ENCODE data around the gene PSMD1. TPM values are rescaled to one million over a fixed set of nuclear protein-coding genes. Genes with fewer than 3 reads are reported as not detected.
"Not testable (repeated sequence)": the region's sequence is repeated elsewhere in the genome, so short reads cannot be mapped to it uniquely, and the experiment has no call there.

The PSMD1 gene
- total RNA-seq, 2 experiments from 2014 or later = 159 to 164 TPM

DNA sequence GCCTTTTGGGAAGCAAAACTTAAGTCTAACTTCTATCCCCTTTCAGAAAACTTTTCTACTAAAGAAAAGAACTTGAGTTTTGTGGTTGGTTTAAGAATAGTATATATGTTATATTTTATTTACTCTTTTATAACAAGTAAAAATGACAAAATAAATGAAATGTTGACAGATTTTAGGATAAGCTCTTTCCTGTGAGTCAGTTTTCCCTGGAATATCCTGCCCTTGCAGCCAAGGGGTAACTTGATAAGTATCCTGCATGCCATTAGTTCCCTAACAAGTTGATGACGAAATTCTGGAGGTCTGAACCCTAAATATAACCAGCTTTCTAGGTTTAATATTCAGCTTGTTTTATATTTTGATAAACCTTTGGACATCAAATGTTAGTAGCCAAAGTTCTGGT, 75.5 kb downstream of the PSMD1 start:
- ChIA-PET CTCF (no interaction called here), POLR2A (no interaction called here)

DNA sequence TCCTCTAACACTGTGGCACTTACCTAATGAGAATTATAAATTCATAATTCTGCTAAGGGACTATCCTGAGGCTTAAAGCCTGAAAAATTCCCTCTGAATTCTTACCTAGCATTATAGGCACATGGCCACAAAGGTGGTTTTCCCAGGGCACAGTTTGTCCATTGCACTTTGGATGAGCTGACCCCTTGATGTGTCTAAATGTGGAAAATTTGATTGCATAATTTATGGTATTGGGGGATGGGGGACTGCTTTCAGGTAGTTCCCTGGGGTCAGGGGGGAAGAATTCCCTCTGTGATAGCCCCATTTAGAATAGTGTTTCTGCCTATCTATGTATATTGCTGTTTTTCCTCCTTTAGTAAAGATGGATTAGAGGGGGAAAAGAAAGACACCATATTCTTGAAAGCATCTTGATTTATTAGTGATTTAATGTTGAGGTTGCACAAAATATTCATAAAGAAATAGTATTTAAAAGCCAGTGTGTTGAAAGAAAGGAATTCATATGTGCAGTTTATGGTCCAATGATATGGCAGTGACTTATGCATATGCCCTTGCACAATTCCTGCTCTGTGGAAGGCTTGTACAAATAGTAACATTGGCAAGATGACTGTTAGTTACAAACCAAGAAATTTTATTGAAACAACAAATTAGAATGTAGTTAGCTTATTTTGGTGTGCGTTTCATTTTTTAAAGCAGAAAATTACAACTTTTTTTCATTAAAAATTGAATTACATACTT, 76.9 kb downstream of the PSMD1 start:
- ChIA-PET POLR2A (no interaction called here), CTCF (no interaction called here)

DNA sequence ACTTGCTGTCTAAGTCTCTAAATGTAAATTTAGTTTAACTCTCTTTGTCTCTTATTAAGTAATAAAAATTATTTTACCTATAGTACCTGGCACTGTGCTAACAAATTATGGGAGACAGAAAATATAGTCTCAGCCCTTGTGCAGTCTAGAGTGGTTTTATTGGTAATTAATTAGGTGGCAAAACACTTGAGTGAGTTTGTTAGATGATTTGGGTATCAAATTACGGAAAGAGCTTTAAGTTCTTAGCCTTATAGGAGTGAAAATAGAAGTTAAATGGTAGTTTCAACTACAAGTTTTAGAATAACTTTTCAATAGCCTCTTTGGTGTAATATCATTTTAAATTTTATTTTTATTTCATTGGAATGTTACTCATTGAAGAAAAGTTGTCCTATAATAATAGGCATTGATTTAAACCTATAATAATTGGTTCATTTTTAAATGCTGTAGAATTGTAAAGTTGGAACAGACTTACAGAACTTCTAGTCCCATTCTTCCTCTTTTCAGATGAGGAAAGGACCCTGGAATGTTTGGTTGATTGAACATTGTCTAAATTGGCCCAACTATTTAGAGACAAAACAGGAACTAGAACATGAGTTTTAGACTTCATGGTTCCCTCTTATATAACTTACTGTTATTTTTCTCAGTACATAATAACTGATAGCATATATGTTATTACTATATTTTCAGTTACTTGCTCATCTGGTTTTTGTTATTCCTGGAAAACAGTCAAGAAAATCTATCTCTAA, 78.4 kb downstream of the PSMD1 start:
- POLR2A ChIA-PET = no interaction called here

DNA sequence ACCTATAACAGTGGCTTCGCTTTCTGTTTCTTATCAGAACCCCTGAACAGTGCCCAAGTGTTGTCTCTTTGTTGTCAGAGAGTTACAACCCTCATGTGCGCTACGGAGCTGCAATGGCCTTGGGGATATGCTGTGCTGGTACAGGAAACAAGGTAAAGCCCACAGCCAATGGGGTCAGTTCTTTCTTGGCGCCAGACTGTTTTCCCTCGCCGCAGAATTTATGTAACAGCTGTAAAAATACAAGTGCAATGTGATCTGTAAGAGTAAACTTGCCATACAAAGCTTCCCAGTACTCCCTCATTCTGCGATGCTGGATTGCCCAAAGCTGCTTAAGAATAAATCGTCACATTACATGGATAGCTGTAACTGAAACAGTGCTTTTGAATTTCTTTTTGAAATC, 82.0 kb downstream of the PSMD1 start:
- ChIA-PET CTCF (interaction anchor here (1.1 kb wide), 1 partner anchor 58 kb away, joined by 3 read pairs; no protein-coding TSS in a partner anchor), POLR2A (no interaction called here)

More for the DNA sequence above, 78.4 kb downstream of the PSMD1 start:
- CTCF ChIA-PET = no interaction called here

DNA sequence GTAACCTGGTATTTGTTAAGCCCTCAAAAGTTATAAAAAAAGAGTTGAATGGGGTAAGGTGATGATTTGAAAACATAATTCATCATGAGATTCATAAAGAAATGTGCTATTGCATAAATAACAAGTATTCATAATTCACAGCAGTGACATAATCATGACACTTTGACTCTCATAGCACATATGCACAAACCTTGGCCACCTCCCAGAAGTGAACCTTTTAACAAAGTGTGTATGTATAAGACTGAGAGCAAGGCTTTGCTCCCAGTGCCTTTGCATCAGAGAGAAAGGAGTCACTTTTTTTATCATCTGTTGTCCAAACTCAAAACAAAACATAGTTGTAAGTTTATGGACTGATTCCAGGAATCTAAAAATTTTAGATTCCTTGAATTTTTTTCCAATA, 83.1 kb downstream of the PSMD1 start:
- POLR2A ChIA-PET = no interaction called here
- CTCF ChIA-PET = interaction anchor here (0.7 to 1.1 kb wide), 2 partner anchors 57 to 285 kb away, joined by 3 read pairs; no protein-coding TSS in a partner anchor

DNA sequence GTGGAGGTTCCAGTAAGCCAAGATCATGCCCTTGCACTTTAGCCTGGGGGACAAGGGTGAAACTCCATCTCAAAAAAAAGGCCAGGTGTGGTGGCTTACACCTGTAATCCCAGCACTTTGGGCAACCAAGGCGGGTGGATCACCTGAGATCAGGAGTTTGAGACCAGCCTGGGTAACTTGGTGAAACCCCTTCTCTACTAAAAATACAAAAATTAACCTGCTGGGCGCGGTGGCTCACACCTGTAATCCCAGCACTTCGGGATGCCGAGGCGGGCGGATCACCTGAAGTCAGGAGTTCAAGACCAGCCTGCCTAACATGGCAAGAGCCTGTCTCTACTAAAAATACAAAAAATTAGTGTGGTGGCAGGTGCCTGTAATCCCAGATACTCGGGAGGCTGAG, 84.1 kb downstream of the PSMD1 start:
- CTCF ChIA-PET = interaction anchor here (0.6 to 0.7 kb wide), 2 partner anchors 19 to 311 kb away, joined by 3 read pairs; no protein-coding TSS in a partner anchor
- POLR2A ChIA-PET = not testable (repeated sequence)

DNA sequence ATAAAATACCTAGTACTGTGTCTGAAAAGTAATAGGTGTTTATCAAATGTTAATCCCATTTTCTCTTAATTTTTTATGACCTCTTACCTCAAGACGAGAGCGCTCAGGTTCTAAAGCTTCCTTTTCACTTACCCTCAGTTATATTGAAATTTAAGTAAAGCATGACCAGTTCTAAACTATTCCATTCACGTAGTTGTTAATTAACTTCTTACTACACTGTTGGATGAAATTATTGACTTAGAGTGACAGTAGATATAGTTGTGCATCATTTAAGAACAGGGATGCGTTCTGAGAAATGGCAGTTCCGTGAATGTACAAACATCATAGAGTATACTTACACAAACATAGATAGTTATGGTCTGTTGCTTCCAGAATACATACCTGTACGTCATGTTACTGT, 88.2 kb downstream of the PSMD1 start:
- CTCF ChIA-PET = interaction anchor here (1.4 kb wide), 1 partner anchor 17 kb away, joined by 3 read pairs; no protein-coding TSS in a partner anchor
- POLR2A ChIA-PET = no interaction called here

DNA sequence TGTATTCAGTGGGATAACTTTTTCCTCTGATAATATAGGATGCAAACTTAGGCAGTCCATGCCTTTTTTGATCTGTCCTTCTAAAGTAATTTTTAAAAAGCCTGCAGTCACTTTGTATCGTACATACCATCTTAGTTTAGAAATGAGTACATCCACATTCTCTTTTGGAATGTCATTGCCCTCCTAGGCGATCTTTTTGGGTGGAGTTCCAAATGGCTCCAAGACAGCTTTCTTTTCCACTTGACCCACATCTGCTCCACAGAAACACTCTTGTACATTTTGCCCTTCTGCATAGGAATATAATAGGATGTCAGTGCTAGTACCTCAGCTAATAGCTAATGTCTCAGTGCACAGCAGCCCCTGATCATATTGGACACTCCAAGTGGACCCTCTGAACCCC, 90.0 kb downstream of the PSMD1 start:
- CTCF ChIA-PET = interaction anchor here (1.3 kb wide), 1 partner anchor 15 kb away, joined by 4 read pairs; no protein-coding TSS in a partner anchor
- POLR2A ChIA-PET = no interaction called here

DNA sequence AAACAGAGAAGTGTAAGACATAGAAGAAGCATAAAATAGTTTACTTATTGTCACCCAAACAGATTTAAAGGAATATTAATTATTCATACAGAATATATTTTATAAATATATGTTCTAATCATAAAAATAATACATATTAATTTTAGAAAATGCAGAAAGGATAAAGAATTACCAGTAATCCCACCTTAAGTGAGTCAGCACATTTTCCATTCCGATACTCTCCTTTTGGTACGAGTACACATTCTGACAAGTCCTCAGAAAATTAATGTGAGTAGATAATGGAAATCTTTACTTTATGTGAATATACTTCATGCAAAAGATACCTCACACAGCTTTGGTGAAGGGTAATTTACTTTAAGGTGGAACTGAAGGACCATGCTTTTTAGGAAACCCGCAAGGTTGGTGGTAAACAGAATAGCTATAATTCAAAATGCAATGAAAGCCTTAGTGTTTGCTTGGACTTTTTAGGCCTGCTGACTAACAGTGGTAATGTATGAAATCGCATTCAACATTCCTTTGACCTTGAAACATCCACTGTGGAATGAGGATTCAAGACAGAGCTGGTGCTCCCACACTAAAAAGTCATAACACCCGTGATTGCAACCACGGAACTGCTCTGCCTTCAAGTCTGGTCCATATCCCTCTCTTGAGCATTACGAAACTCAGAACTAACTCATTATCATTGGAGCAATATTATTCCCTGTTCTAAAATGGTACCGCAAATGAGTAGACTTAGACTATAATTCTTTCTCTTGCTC, 96.3 kb downstream of the PSMD1 start:
- POLR2A ChIA-PET = no interaction called here
- CTCF ChIA-PET = no interaction called here

DNA sequence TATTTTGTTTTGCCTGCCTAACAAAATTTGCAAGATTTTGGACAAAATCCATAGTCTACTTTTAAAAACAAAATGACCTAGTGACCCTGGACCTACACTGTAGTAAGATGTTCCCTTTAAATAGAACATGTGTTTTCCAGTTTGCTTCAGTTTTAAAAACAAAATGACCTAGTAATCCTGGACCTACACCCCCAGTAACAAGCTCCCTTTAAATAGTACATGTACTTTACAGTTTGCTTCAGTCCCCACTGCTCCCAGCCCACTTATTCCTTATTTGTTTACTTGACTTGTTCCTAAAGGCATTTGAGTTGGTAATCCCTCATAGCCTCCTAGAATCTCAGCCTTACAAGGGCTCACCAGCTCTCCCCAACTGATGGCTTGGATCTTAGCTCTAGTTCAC, 102.6 kb downstream of the PSMD1 start:
- CTCF ChIA-PET = interaction anchor here (0.5 kb wide), 1 partner anchor 18 kb away, joined by 3 read pairs; no protein-coding TSS in a partner anchor
- POLR2A ChIA-PET = no interaction called here

DNA sequence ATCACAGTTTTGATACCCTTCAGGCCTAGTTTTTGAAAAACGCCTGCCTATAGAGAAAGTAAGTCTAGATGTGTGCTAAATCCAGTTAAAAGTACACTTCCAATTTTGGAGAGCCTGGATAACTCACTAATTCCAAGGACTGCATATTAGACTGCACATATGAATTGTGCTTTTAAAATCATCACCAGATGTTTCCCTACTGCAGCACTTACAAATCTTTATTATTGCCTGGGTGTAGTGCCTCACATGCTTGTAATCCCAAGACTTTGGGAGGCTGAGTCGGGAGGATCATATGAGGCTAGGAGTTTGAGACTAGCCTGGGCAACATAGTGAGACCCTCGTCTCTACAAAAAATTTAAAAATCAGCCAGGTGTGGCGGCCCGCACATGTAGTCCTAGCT, 104.0 kb downstream of the PSMD1 start:
- ChIA-PET POLR2A (no interaction called here), CTCF (interaction anchor here (1.4 kb wide), 1 partner anchor 14 kb away, joined by 4 read pairs; no protein-coding TSS in a partner anchor)

DNA sequence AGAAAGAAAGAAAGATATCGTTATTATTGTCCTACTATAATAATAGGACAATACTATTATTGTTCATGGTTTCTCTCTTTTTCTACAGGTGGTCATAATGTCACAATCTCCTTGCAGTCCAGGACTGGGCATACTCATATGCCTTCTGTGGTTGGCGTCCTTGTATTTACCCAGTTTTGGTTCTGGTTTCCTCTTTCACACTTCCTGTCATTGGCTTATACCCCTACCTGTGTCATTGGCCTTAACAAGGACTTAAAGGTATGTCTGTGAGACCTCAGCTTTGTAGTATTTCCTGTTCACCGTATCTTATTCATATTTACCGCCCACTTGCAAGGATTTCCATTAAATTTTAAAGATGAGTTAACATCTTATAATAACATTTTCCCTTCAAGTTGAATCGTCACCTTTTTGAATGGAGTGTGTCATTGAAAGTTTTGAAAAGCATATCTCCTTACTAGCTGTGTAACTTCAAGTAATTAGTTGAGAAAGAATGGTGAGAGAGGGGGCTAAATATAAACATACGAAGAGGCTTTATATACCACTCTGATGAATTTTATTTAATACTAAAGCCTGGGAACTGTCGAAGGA, 104.7 kb downstream of the PSMD1 start:
- CTCF ChIA-PET = interaction anchor here (1.1 to 1.4 kb wide), 2 partner anchors 14 to 16 kb away, joined by 3 to 4 read pairs; no protein-coding TSS in a partner anchor
- POLR2A ChIA-PET = no interaction called here

DNA sequence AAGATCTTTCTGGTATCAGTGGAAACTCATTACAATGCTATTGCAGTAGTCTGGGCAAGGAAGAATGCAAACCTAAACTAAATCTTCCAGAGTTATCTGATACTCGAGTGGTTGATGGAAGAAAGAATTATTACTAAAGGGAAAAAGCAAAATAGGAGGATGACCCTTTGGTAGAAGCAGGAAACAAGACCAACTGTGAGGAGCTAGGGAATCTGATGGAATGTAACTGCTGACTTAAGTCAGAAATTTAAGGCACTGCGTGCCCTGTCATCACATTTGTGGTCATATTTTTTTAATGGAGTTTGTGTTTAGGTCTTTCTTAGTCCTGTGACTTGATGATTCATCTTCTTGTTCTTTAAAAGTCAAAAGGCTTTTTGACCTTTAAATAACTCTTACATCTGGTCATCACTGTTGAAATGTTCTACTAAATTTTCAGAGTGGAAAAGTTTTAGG, 105.2 kb downstream of the PSMD1 start:
- CTCF ChIA-PET = interaction anchor here (1.1 to 1.4 kb wide), 2 partner anchors 15 to 16 kb away, joined by 3 to 4 read pairs; no protein-coding TSS in a partner anchor
- POLR2A ChIA-PET = no interaction called here

DNA sequence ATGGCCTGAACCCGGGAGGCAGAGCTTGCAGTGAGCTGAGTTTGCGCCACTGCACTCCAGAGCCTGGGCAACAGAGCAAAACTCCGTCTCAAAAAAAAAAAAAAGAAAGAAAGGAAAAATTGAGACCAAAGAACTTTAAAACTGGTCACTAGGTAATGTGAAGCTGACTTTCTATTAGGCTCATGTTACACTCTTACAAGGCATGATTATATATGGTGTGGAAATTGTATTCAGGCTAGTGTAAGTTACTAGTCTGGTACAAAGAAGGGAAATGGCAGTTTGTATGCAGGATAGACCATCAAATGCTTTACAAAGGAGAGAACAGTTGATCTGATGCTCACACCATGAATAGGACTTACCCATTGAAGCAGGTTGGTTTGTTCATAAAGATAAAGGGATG, 106.3 kb downstream of the PSMD1 start:
- POLR2A ChIA-PET = no interaction called here
- CTCF ChIA-PET = no interaction called here

DNA sequence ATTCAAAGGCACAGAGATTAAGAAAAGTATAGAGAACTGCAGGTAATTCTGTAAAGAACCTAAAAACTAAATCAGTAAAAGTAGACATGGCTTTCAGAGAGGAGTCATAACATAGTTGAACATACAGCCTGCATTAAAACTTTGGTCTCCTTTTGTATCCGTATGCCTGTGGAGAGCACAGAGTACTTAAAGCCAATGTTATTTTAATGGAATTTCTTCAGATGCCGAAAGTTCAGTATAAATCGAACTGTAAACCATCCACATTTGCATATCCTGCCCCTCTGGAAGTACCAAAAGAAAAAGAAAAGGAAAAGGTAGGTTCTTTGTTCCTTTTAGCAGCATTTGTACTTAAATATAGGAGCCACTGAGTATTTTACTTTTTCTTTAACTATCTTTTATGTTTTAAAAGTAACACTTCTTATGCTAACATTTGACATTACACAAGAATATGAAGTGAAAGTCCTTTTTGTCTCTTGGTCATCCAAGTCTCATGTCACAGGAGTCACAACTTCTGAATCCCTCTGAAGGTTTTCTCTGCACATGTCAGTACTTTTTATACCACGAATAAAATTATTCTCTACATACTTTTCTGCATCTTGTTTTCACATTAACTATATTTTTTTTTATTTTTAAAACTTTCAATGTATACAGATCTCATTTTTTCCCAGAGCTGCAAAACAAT, 106.9 kb downstream of the PSMD1 start:
- POLR2A ChIA-PET = no interaction called here
- CTCF ChIA-PET = no interaction called here

DNA sequence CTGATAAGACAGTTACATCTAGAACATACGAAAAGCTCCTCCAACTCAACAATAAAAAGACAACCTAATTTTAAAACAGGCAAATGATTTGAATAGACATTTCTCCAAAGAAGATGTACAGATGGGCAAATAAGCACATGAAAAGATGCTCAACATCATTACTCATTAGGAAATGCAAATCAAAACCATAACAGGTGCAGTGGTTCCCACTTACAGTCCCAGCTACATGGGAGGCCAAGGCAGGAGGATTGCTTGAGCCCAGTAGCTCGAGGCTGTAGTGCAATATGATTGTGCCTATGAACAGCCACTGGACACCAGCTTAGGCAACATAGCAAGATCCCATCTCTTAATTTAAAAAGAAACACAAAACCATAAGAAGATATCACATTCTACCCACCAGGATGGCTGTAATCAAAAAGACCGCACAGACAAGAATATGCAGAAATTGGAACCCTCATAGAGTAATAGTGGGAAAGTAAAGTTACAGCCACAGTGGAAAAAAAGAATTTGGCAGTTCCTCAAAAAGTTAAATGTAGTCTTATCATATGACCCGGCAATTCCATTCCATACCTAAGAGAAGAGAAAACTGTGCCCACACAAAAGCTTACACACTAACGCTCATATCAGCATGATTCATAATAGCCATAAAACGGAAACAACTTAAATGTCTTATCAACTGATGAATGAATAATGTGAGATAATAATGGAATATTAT, 111.2 kb downstream of the PSMD1 start:
- CTCF ChIA-PET = no interaction called here
- POLR2A ChIA-PET = no interaction called here

DNA sequence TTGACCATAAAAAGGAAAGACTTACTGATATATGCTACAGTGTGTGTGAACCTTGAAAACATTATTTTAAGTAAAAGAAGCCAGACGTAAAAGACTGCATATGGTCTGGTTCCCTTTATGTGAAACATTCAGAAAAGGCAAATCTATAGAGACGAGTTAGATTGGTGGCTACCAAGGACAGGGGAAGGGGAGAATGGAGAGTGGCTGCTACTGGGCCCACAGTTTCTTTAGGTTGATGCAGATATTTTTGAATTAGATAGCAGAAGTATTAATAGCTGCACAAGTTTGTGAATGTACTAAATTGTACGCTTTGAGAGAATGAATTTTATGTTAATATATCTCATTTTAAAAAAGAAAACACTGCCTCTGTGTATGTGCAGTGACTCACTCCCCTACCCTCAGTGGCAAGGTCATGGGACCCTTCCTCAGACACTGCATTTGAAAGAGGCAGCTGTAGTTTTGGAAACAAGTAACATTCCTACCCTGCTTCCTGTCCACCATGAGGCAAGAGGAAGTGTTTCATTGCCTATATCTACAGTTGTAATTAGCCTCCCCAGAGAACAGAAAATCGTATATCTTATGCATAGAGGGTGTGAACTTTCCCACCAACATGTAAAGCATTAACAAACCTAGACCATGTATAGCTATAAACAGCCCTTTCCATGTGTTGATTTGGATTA, 111.9 kb downstream of the PSMD1 start:
- CTCF ChIA-PET = no interaction called here
- POLR2A ChIA-PET = no interaction called here

DNA sequence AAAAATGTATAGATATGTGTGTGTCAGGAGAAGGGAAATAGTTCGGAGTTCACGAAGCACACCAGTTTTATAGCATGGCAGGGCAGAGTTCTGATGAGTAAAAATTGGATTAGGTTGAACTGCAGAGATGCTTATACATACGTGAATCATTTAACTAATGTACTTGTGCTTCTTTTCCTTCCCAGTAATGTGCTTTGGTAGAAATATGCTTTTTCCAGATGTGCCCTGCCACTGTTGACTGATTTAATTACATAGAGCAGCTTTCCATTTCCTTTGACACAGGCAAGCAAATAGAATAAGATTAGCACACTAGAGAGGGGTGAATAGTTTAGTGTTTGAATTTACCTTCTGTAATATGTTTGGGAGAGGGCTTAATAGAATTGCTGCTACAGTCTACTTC, 112.8 kb downstream of the PSMD1 start:
- ChIA-PET POLR2A (no interaction called here), CTCF (no interaction called here)

Data from activated CD8-positive, alpha-beta memory T cell treated with anti-CD3 and anti-CD28 coated beads for 36 hours (primary cell).